ENCODE results near the gene CCDC38.

The CCDC38 gene

GRCh38 chr12:95963096-95963495 lies 20.7 kb upstream of the CCDC38 start:
- Histone ChIP-seq H3K4me1 (ENCODE audit: insufficient read depth, low read length, severe bottlenecking) (no peaks in the 10 kb centered on the region), H3K36me3 (ENCODE audit: insufficient read depth, low read length) (no peaks in the 10 kb centered on the region), H3K9ac (ENCODE audit: low read length) (no peak overlapping the region), H4K20me1 (ENCODE audit: insufficient read depth, low read length) (no peaks in the 10 kb centered on the region), H2AFZ (ENCODE audit: low read length) (no peak overlapping the region), H3K9me2 (ENCODE audit: low read depth, low read length) (no peaks in the 10 kb centered on the region), H3K4me2 (ENCODE audit: low read length) (no peak overlapping the region), H3F3A (ENCODE audit: insufficient read depth, low read length) (no peaks in the 10 kb centered on the region), H3K9me3 (ENCODE audit: low read length) (no peaks in the 10 kb centered on the region), H3K4me3 (ENCODE audit: low read depth, low read length, poor library complexity, severe bottlenecking) (no peak overlapping the region), H3K79me2 (ENCODE audit: insufficient read depth, low read length) (no peaks in the 10 kb centered on the region), H3K27me3 (ENCODE audit: insufficient read depth, low read length) (no peaks in the 10 kb centered on the region), H3K27ac (ENCODE audit: low read depth, low read length, poor library complexity, severe bottlenecking) (no peak overlapping the region)
- no peak for TF ChIP-seq EZH2 (IDR thresholded peaks at IDR 0.05; ENCODE audit: borderline replicate concordance, low read length)
- TF ChIP-seq CTCF (IDR thresholded peaks at IDR 0.05; ENCODE audit: low read length): peak; percentile 22; the same call in 1 of the 2 replicates

- Histone ChIP-seq H4K20me1 (ENCODE audit: insufficient read depth, low read length) (no peaks in the 10 kb centered on the region), H3K4me1 (ENCODE audit: insufficient read depth, low read length, severe bottlenecking) (no peaks in the 10 kb centered on the region), H3K9me2 (ENCODE audit: low read depth, low read length) (no peaks in the 10 kb centered on the region), H3K9ac (ENCODE audit: low read length) (no peak overlapping the region), H3K4me3 (ENCODE audit: low read depth, low read length, poor library complexity, severe bottlenecking) (no peak overlapping the region), H2AFZ (ENCODE audit: low read length) (no peak overlapping the region), H3F3A (ENCODE audit: insufficient read depth, low read length) (no peaks in the 10 kb centered on the region), H3K4me2 (ENCODE audit: low read length) (no peak overlapping the region), H3K36me3 (ENCODE audit: insufficient read depth, low read length) (no peaks in the 10 kb centered on the region), H3K27ac (ENCODE audit: low read depth, low read length, poor library complexity, severe bottlenecking) (no peak overlapping the region), H3K79me2 (ENCODE audit: insufficient read depth, low read length) (no peaks in the 10 kb centered on the region), H3K27me3 (ENCODE audit: insufficient read depth, low read length) (no peaks in the 10 kb centered on the region), H3K9me3 (ENCODE audit: low read length) (no peaks in the 10 kb centered on the region)
- TF ChIP-seq CTCF (IDR thresholded peaks at IDR 0.05; ENCODE audit: low read length) (no peak), EZH2 (IDR thresholded peaks at IDR 0.05; ENCODE audit: borderline replicate concordance, low read length) (no peak)
Measured at GRCh38 chr12:95962222-95962621, 19.8 kb upstream of the CCDC38 start.

- TF ChIP-seq EZH2 (IDR thresholded peaks at IDR 0.05; ENCODE audit: borderline replicate concordance, low read length): no peak
- TF ChIP-seq CTCF (IDR thresholded peaks at IDR 0.05; ENCODE audit: low read length): no peak
- no peaks in the 10 kb centered on the region for H3K36me3 ChIP-seq (ENCODE audit: insufficient read depth, low read length)
- no peaks in the 10 kb centered on the region for H4K20me1 ChIP-seq (ENCODE audit: insufficient read depth, low read length)
- no peaks in the 10 kb centered on the region for H3K9me2 ChIP-seq (ENCODE audit: low read depth, low read length)
- no peak overlapping the region for H3K9ac ChIP-seq (ENCODE audit: low read length)
- H3K27me3 ChIP-seq (ENCODE audit: insufficient read depth, low read length): no peaks in the 10 kb centered on the region
- H3K79me2 ChIP-seq (ENCODE audit: insufficient read depth, low read length): no peaks in the 10 kb centered on the region
- H3K27ac ChIP-seq (ENCODE audit: low read depth, low read length, poor library complexity, severe bottlenecking): no peak overlapping the region
- H3K4me3 ChIP-seq (ENCODE audit: low read depth, low read length, poor library complexity, severe bottlenecking): no peak overlapping the region
- no peak overlapping the region for H3K4me2 ChIP-seq (ENCODE audit: low read length)
- H3K4me1 ChIP-seq (ENCODE audit: insufficient read depth, low read length, severe bottlenecking): no peaks in the 10 kb centered on the region
- no peaks in the 10 kb centered on the region for H3F3A ChIP-seq (ENCODE audit: insufficient read depth, low read length)
- no peak overlapping the region for H2AFZ ChIP-seq (ENCODE audit: low read length)
- no peaks in the 10 kb centered on the region for H3K9me3 ChIP-seq (ENCODE audit: low read length)
Measured at GRCh38 chr12:95960241-95960640, 17.8 kb upstream of the CCDC38 start.
